ENCODE results near the gene FCHSD2. TPM values are rescaled to one million over a fixed set of nuclear protein-coding genes. Genes with fewer than 3 reads are reported as not detected.

FCHSD2 gene
- total and polyA plus RNA-seq, 8 donors, result 5.5 to 22.5 (median 10.4) TPM

- H3K4me1 ChIP-seq, result no peaks in the 10 kb centered on the region
- H3K27ac ChIP-seq, result no peak overlapping the region
- intact Hi-C loops (cut with DNase I), result no loop called here
- no peaks in the 10 kb centered on the region for H3K9me3 ChIP-seq
- DNase-seq (no peak), ATAC-seq (no peak), FAIRE-seq (no peak)
- no peaks in the 10 kb centered on the region for H3K27me3 ChIP-seq
- H3K36me3 ChIP-seq, result no peaks in the 10 kb centered on the region
- no peak for TF ChIP-seq CTCF (IDR thresholded peaks at IDR 0.05)
- WGBS, 2 donors, result 58 to 68% methylated on average over 2 of the region's 2 CpGs
- no peak overlapping the region for H3K4me3 ChIP-seq
These were observed 234.0 kb downstream of the FCHSD2 start for GRCh38 chr11:72908032-72908676.

DNA sequence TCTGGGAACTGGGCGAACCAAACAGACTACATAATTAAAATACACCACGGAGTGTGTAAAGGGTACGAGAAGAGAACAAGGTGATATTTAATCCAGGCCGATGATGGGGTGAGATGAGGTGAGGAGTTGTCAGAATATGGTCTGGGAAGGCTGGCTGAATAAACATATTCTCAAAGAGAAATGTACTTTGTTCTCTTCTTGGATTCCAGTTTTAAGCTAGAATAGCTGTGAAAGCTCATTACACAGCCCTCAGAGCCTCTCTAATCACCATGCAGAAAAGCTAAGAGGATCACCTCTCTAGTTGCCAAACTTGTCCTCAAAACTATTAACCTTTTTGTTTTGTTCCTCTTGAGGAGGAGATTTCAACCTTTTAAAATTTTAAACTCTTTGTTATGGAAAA, 238.1 kb downstream of the FCHSD2 start:
- intact Hi-C loops (cut with DNase I), result no loop called here
- Histone ChIP-seq H3K27ac (no peak overlapping the region), H3K27me3 (no peaks in the 10 kb centered on the region), H3K36me3 (no peaks in the 10 kb centered on the region), H3K9me3 (no peaks in the 10 kb centered on the region), H3K4me1 (no peaks in the 10 kb centered on the region), H3K4me3 (no peak overlapping the region)
- DNase-seq, result no peak
- no peak for TF ChIP-seq CTCF (IDR thresholded peaks at IDR 0.05)
- ATAC-seq, result no peak
- WGBS, 2 donors, result 94 to 99% methylated on average over 4 of the region's 4 CpGs
- no peak for FAIRE-seq

- TF ChIP-seq CTCF (IDR thresholded peaks at IDR 0.05), result no peak
- H3K27ac ChIP-seq, result no peak overlapping the region
- no peaks in the 10 kb centered on the region for H3K27me3 ChIP-seq
- H3K4me1 ChIP-seq, result no peaks in the 10 kb centered on the region
- no peak for DNase-seq
- no peaks in the 10 kb centered on the region for H3K9me3 ChIP-seq
- intact Hi-C loops (cut with DNase I), result no loop called here
- FAIRE-seq, result no peak
- ATAC-seq, result no peak
- no peak overlapping the region for H3K4me3 ChIP-seq
- no peaks in the 10 kb centered on the region for H3K36me3 ChIP-seq
These were observed 240.7 kb downstream of the FCHSD2 start for GRCh38 chr11:72901374-72901773.

- FAIRE-seq, result no peak
- WGBS, 2 donors, result 97 to 99% methylated on average over 2 of the region's 2 CpGs
- no peak for TF ChIP-seq CTCF (IDR thresholded peaks at IDR 0.05)
- H3K4me3 ChIP-seq, result no peak overlapping the region
- H3K27me3 ChIP-seq, result no peaks in the 10 kb centered on the region
- ATAC-seq, result no peak
- no peaks in the 10 kb centered on the region for H3K9me3 ChIP-seq
- H3K27ac ChIP-seq, result no peak overlapping the region
- no peaks in the 10 kb centered on the region for H3K36me3 ChIP-seq
- no peaks in the 10 kb centered on the region for H3K4me1 ChIP-seq
- DNase-seq, result no peak
- intact Hi-C loops (cut with DNase I), result no loop called here
These were observed 242.1 kb downstream of the FCHSD2 start for GRCh38 chr11:72900013-72900412.

- DNase-seq, result no peak
- TF ChIP-seq CTCF (IDR thresholded peaks at IDR 0.05), result no peak
- intact Hi-C loops (cut with DNase I), result no loop called here
- H3K9me3 ChIP-seq, result no peaks in the 10 kb centered on the region
- ATAC-seq, result no peak
- H3K4me1 ChIP-seq, result no peaks in the 10 kb centered on the region
- H3K36me3 ChIP-seq, result no peaks in the 10 kb centered on the region
- FAIRE-seq, result no peak
- H3K4me3 ChIP-seq, result no peak overlapping the region
- H3K27ac ChIP-seq, result no peak overlapping the region
- WGBS, 2 donors, result 85 to 87% methylated on average over 2 of the region's 2 CpGs
- H3K27me3 ChIP-seq, result no peaks in the 10 kb centered on the region
These were observed 242.9 kb downstream of the FCHSD2 start for GRCh38 chr11:72899238-72899637.
